PFSK-1 (cell line): ENCODE measurements around the gene BRF1.

Experiments used
- POLR2AphosphoS5 ChIP-seq: IDR thresholded peaks from 2 replicates; pipeline ENCODE4 v1.6.1; 2012; ENCODE audit warnings: low read depth, mild to moderate bottlenecking, control low read depth, low read length, moderate library complexity
- SIN3A ChIP-seq: IDR thresholded peaks from 2 replicates; pipeline ENCODE4 v1.6.1; 2012; ENCODE audit warnings: mild to moderate bottlenecking, low read length, moderate library complexity, borderline replicate concordance; ENCODE audit not compliant: insufficient read depth
- TAF1 ChIP-seq: IDR thresholded peaks from 2 replicates; pipeline ENCODE4 v1.6.1; 2012; ENCODE audit warnings: low read length, control low read depth, borderline replicate concordance; ENCODE audit not compliant: insufficient read depth
- TF ChIP-seq, protein P1 (sequence below), 2 experiments: IDR thresholded peaks; 2 replicates each; pipeline versions ENCODE4 v1.6.1 to v1.8.0; 2011 to 2012; ENCODE audit warnings: low read depth in 2 of 2, low read length in 2 of 2, control low read depth in 1 of 2, inconsistent platforms in 1 of 2, mild to moderate bottlenecking in 1 of 2, moderate library complexity in 1 of 2; ENCODE audit not compliant: insufficient read depth in 1 of 2

DNA sequence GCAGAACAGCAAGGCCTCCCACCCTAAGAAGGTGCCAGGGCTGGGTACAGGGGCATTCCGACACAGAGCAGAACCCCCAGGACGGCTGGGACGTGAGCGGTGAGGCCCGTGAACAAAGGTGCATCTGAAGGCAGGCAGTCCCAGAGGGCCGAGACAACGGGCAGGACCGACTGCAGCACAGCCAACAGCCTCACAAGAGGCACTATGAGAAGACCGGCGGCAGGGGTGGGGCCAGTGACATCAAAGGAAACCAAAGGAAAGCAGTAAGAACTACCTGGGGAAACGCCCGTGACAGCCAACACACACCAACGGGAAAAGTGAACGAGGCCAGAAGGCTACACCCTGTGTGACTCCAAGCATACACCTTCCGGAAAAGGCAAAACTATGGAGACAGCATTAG, 43.3 kb downstream of the BRF1 start:
- no peak for TF ChIP-seq TAF1
- no peak for TF ChIP-seq POLR2AphosphoS5
- TF ChIP-seq, protein P1, sequence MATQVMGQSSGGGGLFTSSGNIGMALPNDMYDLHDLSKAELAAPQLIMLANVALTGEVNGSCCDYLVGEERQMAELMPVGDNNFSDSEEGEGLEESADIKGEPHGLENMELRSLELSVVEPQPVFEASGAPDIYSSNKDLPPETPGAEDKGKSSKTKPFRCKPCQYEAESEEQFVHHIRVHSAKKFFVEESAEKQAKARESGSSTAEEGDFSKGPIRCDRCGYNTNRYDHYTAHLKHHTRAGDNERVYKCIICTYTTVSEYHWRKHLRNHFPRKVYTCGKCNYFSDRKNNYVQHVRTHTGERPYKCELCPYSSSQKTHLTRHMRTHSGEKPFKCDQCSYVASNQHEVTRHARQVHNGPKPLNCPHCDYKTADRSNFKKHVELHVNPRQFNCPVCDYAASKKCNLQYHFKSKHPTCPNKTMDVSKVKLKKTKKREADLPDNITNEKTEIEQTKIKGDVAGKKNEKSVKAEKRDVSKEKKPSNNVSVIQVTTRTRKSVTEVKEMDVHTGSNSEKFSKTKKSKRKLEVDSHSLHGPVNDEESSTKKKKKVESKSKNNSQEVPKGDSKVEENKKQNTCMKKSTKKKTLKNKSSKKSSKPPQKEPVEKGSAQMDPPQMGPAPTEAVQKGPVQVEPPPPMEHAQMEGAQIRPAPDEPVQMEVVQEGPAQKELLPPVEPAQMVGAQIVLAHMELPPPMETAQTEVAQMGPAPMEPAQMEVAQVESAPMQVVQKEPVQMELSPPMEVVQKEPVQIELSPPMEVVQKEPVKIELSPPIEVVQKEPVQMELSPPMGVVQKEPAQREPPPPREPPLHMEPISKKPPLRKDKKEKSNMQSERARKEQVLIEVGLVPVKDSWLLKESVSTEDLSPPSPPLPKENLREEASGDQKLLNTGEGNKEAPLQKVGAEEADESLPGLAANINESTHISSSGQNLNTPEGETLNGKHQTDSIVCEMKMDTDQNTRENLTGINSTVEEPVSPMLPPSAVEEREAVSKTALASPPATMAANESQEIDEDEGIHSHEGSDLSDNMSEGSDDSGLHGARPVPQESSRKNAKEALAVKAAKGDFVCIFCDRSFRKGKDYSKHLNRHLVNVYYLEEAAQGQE (IDR thresholded peaks at IDR 0.05; ENCODE audit: insufficient read depth in 1 of 2, low read depth in 2 of 2, low read length in 2 of 2), result no peak
- no peak for TF ChIP-seq SIN3A
